Liver (tissue), 3 donors: Measurements from ENCODE around the gene NUP107.

Experiments
- ATF3 ChIP-seq: IDR thresholded peaks from 2 replicates; pipeline ENCODE4 v1.6.1; 2016; ENCODE audit warnings: antibody characterized with exemption
- CTCF ChIP-seq: fragments of 150-350 bp; IDR thresholded peaks from 2 replicates; pipeline ENCODE4 v1.5.1; 2017; ENCODE audit warnings: improper control_type of control experiment, low read depth, low read length; ENCODE audit not compliant: missing input control
- HNF4A ChIP-seq, 2 donors: conservative IDR thresholded peaks; 2 replicates each; pipeline ENCODE4 v1.6.1; 2016; ENCODE audit warnings: antibody characterized with exemption in 2 of 2, mild to moderate bottlenecking in 2 of 2
- JUND ChIP-seq, 2 donors: IDR thresholded peaks; 2 replicates each; pipeline ENCODE4 v1.6.1; 2016; ENCODE audit warnings: antibody characterized with exemption in 2 of 2
- MAX ChIP-seq: IDR thresholded peaks from 2 replicates; pipeline ENCODE4 v1.6.1; 2016; ENCODE audit warnings: antibody characterized with exemption
- NR2F2 ChIP-seq: IDR thresholded peaks from 2 replicates; pipeline ENCODE4 v1.6.1; 2016; ENCODE audit warnings: antibody characterized with exemption
- REST ChIP-seq: IDR thresholded peaks from 2 replicates; pipeline ENCODE4 v1.6.1; 2016; ENCODE audit warnings: antibody characterized with exemption, mild to moderate bottlenecking
- RXRA ChIP-seq, 2 donors: IDR thresholded peaks; 2 replicates each; pipeline ENCODE4 v1.6.1; 2017 to 2018; ENCODE audit warnings: antibody characterized with exemption in 2 of 2, mild to moderate bottlenecking in 1 of 2
- YY1 ChIP-seq: IDR thresholded peaks from 2 replicates; pipeline ENCODE4 v1.6.1; 2016; ENCODE audit warnings: antibody characterized with exemption, mild to moderate bottlenecking
- donor health status: healthy.
- donor health status: healthy.

GRCh38 chr12:68727776-68728175, 41.0 kb downstream of the NUP107 start:
- TF ChIP-seq CTCF (no peak), YY1 (no peak), NR2F2 (no peak), REST (no peak), ATF3 (no peak), RXRA (IDR thresholded peaks at IDR 0.05) (no peak), JUND (IDR thresholded peaks at IDR 0.05) (no peak), HNF4A (conservative IDR thresholded peaks at IDR 0.05) (no peak), MAX (no peak)
